A549 (cell line): ENCODE results near the gene EPHB6.
A peak's percentile ranks its signal among the peaks of the same experiment; 100 is the strongest.

Source experiments
- BHLHE40 ChIP-seq: IDR thresholded peaks from 2 replicates; pipeline ENCODE4 v1.6.1; 2012; ENCODE audit warnings: low read depth, low read length, inconsistent platforms
- EP300 ChIP-seq, 2 experiments: fragments of >200 bp; sonication (Bioruptor Twin); formaldehyde crosslinking; IDR thresholded peaks; 2 replicates in 1 of 2; 3 replicates in 1 of 2; pipeline ENCODE4 v1.6.1; 2016 to 2017
- GATA3 ChIP-seq: IDR thresholded peaks from 2 replicates; pipeline ENCODE4 v1.6.1; 2012; ENCODE audit warnings: borderline replicate concordance
- POLR2A ChIP-seq: IDR thresholded peaks from 2 replicates; pipeline ENCODE4 v1.6.1; 2012; ENCODE audit warnings: mild to moderate bottlenecking, low read length
- TF ChIP-seq, protein P1 (sequence below): fragments of >200 bp; sonication (Bioruptor Twin); formaldehyde crosslinking; IDR thresholded peaks from 3 replicates; pipeline ENCODE4 v1.5.1; 2016
- TF ChIP-seq, protein P2 (sequence below): fragments of 200-600 bp; sonication (generic); IDR thresholded peaks from 2 replicates; pipeline ENCODE4 v1.6.1; 2016; ENCODE audit warnings: antibody characterized with exemption, mild to moderate bottlenecking, moderate library complexity
- TF ChIP-seq, protein P3 (sequence below): IDR thresholded peaks from 2 replicates; pipeline ENCODE4 v1.6.1; 2012

DNA sequence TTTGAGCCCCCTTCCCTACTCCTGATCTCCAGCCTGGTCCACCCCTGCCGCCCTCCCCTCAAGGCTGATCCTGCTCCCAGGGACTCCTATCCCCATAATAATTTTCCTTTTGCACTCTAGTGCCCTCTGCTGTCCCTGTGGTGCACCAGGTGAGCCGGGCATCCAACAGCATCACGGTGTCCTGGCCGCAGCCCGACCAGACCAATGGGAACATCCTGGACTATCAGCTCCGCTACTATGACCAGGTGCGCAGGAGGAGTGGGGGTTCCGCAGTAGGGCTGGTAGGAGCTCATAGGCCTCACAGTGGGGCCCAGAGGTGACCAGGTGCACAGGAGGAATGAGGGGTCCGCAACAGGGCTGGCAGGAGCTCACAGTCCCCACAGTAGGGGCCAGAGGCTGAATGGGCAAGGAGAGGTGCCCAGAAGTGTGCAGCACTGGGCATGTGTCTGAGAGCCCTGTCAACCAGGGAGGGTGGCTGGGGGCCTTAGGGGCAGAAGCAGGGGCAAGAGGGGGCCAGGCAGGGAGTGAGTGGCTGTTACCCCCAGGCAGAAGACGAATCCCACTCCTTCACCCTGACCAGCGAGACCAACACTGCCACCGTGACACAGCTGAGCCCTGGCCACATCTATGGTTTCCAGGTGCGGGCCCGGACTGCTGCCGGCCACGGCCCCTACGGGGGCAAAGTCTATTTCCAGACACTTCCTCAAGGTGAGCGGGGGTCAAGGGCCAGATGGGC is 11.7 kb downstream of the EPHB6 start:
- TF ChIP-seq, protein P1, sequence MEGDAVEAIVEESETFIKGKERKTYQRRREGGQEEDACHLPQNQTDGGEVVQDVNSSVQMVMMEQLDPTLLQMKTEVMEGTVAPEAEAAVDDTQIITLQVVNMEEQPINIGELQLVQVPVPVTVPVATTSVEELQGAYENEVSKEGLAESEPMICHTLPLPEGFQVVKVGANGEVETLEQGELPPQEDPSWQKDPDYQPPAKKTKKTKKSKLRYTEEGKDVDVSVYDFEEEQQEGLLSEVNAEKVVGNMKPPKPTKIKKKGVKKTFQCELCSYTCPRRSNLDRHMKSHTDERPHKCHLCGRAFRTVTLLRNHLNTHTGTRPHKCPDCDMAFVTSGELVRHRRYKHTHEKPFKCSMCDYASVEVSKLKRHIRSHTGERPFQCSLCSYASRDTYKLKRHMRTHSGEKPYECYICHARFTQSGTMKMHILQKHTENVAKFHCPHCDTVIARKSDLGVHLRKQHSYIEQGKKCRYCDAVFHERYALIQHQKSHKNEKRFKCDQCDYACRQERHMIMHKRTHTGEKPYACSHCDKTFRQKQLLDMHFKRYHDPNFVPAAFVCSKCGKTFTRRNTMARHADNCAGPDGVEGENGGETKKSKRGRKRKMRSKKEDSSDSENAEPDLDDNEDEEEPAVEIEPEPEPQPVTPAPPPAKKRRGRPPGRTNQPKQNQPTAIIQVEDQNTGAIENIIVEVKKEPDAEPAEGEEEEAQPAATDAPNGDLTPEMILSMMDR: peak; percentile 49
- TF ChIP-seq GATA3 (no peak), BHLHE40 (no peak), POLR2A (no peak), EP300 (IDR thresholded peaks at IDR 0.05) (no peak)
- TF ChIP-seq, protein P2, sequence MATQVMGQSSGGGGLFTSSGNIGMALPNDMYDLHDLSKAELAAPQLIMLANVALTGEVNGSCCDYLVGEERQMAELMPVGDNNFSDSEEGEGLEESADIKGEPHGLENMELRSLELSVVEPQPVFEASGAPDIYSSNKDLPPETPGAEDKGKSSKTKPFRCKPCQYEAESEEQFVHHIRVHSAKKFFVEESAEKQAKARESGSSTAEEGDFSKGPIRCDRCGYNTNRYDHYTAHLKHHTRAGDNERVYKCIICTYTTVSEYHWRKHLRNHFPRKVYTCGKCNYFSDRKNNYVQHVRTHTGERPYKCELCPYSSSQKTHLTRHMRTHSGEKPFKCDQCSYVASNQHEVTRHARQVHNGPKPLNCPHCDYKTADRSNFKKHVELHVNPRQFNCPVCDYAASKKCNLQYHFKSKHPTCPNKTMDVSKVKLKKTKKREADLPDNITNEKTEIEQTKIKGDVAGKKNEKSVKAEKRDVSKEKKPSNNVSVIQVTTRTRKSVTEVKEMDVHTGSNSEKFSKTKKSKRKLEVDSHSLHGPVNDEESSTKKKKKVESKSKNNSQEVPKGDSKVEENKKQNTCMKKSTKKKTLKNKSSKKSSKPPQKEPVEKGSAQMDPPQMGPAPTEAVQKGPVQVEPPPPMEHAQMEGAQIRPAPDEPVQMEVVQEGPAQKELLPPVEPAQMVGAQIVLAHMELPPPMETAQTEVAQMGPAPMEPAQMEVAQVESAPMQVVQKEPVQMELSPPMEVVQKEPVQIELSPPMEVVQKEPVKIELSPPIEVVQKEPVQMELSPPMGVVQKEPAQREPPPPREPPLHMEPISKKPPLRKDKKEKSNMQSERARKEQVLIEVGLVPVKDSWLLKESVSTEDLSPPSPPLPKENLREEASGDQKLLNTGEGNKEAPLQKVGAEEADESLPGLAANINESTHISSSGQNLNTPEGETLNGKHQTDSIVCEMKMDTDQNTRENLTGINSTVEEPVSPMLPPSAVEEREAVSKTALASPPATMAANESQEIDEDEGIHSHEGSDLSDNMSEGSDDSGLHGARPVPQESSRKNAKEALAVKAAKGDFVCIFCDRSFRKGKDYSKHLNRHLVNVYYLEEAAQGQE: no peak
- TF ChIP-seq, protein P3, sequence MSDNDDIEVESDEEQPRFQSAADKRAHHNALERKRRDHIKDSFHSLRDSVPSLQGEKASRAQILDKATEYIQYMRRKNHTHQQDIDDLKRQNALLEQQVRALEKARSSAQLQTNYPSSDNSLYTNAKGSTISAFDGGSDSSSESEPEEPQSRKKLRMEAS: no peak
